Panc1 (cell line): ENCODE results near the gene BCCIP.

Experiments used
- CTCF ChIP-seq: fragments of 450-650 bp; IDR thresholded peaks from 2 replicates; pipeline ENCODE4 v1.5.1; 2017; ENCODE audit warnings: mild to moderate bottlenecking
- POLR2AphosphoS5 ChIP-seq: IDR thresholded peaks from 2 replicates; pipeline ENCODE4 v1.6.1; 2012; ENCODE audit warnings: mild to moderate bottlenecking, low read depth, low read length, moderate library complexity
- REST ChIP-seq, 2 experiments: IDR thresholded peaks; 2 replicates each; pipeline ENCODE4 v1.6.1; 2011 to 2012; ENCODE audit warnings: low read depth in 2 of 2, control low read depth in 1 of 2, low read length in 1 of 2, mild to moderate bottlenecking in 1 of 2, moderate library complexity in 1 of 2; ENCODE audit not compliant: insufficient read depth in 1 of 2
- SIN3A ChIP-seq: IDR thresholded peaks from 2 replicates; pipeline ENCODE4 v1.6.1; 2012; ENCODE audit warnings: low read depth, mild to moderate bottlenecking, low read length, moderate library complexity, borderline replicate concordance; ENCODE audit not compliant: insufficient read depth

- TF ChIP-seq CTCF (no peak), POLR2AphosphoS5 (no peak), SIN3A (no peak), REST (IDR thresholded peaks at IDR 0.05; ENCODE audit: insufficient read depth in 1 of 2, low read depth in 2 of 2, low read length in 1 of 2) (no peak)
These were observed 57.4 kb downstream of the BCCIP start for GRCh38 chr10:125880719-125881118.
